ENCODE results near the gene TRIM67. TPM values are rescaled to one million over a fixed set of nuclear protein-coding genes. Genes with fewer than 3 reads are reported as not detected.

The TRIM67 gene
- total and polyA plus RNA-seq, 10 donors, result under 0.01 to 0.06 (median under 0.01) TPM; not detected in 7

GRCh38 chr1:231235526-231236207, 73.8 kb downstream of the TRIM67 start:
- 92 to 98% (median 94%) methylated on average over 3 of the region's 3 CpGs for WGBS, 5 donors
- Histone ChIP-seq H3K4me1 (peaks cover 7 to 86% (median 39%) of the 10 kb centered on the region in 6 donors), H3K27ac (no peak overlapping the region), H3K27me3 (replicated peaks in 1 of 7) (no peaks in the 10 kb centered on the region), H3K4me3 (no peak overlapping the region), H3K9me3 (no peaks in the 10 kb centered on the region), H3K36me3 (peaks cover 0 to 74% (median 29%) of the 10 kb centered on the region in 6 donors)
- intact Hi-C loops (cut with DNase I; ENCODE audit: low total_unique reads), result no loop called here
- no peak for DNase-seq
- TF ChIP-seq POLR2AphosphoS5 (IDR thresholded peaks at IDR 0.05), result no peak
- no peak for TF ChIP-seq POLR2A (IDR thresholded peaks at IDR 0.05)
- TF ChIP-seq, protein P1, sequence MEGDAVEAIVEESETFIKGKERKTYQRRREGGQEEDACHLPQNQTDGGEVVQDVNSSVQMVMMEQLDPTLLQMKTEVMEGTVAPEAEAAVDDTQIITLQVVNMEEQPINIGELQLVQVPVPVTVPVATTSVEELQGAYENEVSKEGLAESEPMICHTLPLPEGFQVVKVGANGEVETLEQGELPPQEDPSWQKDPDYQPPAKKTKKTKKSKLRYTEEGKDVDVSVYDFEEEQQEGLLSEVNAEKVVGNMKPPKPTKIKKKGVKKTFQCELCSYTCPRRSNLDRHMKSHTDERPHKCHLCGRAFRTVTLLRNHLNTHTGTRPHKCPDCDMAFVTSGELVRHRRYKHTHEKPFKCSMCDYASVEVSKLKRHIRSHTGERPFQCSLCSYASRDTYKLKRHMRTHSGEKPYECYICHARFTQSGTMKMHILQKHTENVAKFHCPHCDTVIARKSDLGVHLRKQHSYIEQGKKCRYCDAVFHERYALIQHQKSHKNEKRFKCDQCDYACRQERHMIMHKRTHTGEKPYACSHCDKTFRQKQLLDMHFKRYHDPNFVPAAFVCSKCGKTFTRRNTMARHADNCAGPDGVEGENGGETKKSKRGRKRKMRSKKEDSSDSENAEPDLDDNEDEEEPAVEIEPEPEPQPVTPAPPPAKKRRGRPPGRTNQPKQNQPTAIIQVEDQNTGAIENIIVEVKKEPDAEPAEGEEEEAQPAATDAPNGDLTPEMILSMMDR (IDR thresholded peaks at IDR 0.05 in 8 of 11, conservative IDR thresholded peaks at IDR 0.05 in 3 of 11), result no peak

DNA sequence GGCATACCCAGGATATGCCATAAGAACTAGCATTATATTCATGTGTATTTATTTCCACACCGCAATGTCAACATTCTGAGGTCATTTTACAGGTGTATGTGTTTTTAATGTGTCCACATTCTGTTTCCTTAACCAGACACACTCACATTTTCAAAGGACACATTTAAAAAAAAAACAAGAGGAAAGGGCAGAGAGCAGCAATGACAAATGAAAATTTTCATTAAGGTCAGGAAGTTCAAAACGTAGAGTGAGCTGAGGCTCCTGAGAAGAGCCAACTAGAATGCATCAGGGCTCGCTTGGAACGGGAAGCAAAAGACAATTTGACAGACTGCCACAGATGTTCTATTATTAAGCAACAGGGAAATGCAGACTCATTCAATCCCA, 74.3 kb downstream of the TRIM67 start:
- no peak overlapping the region for H3K4me3 ChIP-seq
- no peak for DNase-seq
- no peaks in the 10 kb centered on the region for H3K27me3 ChIP-seq (replicated peaks in 1 of 7)
- peaks cover 0 to 68% (median 26%) of the 10 kb centered on the region in 6 donors for H3K36me3 ChIP-seq
- TF ChIP-seq POLR2AphosphoS5 (IDR thresholded peaks at IDR 0.05) (no peak), POLR2A (IDR thresholded peaks at IDR 0.05) (no peak)
- TF ChIP-seq, protein P1 (IDR thresholded peaks at IDR 0.05 in 8 of 11, conservative IDR thresholded peaks at IDR 0.05 in 3 of 11), result no peak
- intact Hi-C loops (cut with DNase I; ENCODE audit: low total_unique reads), result no loop called here
- H3K4me1 ChIP-seq, result peaks cover 7 to 87% (median 40%) of the 10 kb centered on the region in 6 donors
- 48 to 73% (median 65%) methylated on average over 4 of the region's 4 CpGs for WGBS, 5 donors
- no peaks in the 10 kb centered on the region for H3K9me3 ChIP-seq
- no peak overlapping the region for H3K27ac ChIP-seq

GRCh38 chr1:231236938-231237337, 75.1 kb downstream of the TRIM67 start:
- Histone ChIP-seq H3K9me3 (no peaks in the 10 kb centered on the region), H3K27me3 (replicated peaks in 1 of 7) (no peaks in the 10 kb centered on the region), H3K4me1 (peaks cover 9 to 92% (median 43%) of the 10 kb centered on the region in 6 donors), H3K36me3 (peaks cover 0 to 61% (median 25%) of the 10 kb centered on the region in 6 donors), H3K4me3 (no peak overlapping the region), H3K27ac (no peak overlapping the region)
- DNase-seq, result no peak
- TF ChIP-seq, protein P1 (IDR thresholded peaks at IDR 0.05 in 8 of 11, conservative IDR thresholded peaks at IDR 0.05 in 3 of 11), result no peak
- TF ChIP-seq POLR2AphosphoS5 (IDR thresholded peaks at IDR 0.05) (no peak), POLR2A (IDR thresholded peaks at IDR 0.05) (no peak)
- WGBS, 5 donors, result 85 to 90% (median 88%) methylated on average over 9 of the region's 9 CpGs
- intact Hi-C loops (cut with DNase I; ENCODE audit: low total_unique reads), result no loop called here

DNA sequence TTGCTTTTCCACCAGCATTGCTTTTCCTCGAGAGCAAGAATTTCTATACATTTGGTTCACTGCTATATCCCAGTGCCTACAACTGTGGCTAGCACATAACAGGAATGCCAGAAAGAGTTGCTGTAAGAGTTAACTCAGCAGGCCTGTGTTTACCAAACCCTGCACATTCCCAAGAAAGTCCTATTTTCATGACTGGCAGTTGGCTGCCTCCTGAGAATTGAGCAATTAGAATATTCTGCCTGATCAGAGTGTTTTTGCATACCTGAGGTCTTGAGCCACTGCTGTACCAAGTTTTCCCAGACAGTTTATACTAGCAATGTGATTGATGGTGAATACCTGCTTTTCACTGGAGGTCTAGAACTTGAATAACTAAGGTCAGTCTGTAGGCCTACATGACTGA, 76.4 kb downstream of the TRIM67 start:
- Histone ChIP-seq H3K4me1 (peaks cover 15 to 92% (median 47%) of the 10 kb centered on the region in 6 donors), H3K9me3 (no peaks in the 10 kb centered on the region), H3K4me3 (no peak overlapping the region), H3K27me3 (replicated peaks in 1 of 7) (no peaks in the 10 kb centered on the region), H3K36me3 (peaks cover 0 to 55% (median 25%) of the 10 kb centered on the region in 6 donors), H3K27ac (no peak overlapping the region)
- intact Hi-C loops (cut with DNase I; ENCODE audit: low total_unique reads), result no loop called here
- TF ChIP-seq POLR2AphosphoS5 (IDR thresholded peaks at IDR 0.05) (no peak), POLR2A (IDR thresholded peaks at IDR 0.05) (no peak)
- TF ChIP-seq, protein P1 (IDR thresholded peaks at IDR 0.05 in 8 of 11, conservative IDR thresholded peaks at IDR 0.05 in 3 of 11), result no peak
- DNase-seq, result no peak
- WGBS, 5 donors, result 94 to 100% (median 98%) methylated on average over 1 of the region's 1 CpG
